CD4-positive, alpha-beta T cell treated with Interferon gamma for 1 hour (primary cell): ENCODE measurements around the gene STAU1.
"Not testable (repeated sequence)": the region's sequence is repeated elsewhere in the genome, so short reads cannot be mapped to it uniquely, and the experiment has no call there.

ENCODE experiments used
- DNase-seq: peaks from one replicate; pipeline ENCODE4 v3.0.0-alpha.2; 2020

Gene STAU1

DNA sequence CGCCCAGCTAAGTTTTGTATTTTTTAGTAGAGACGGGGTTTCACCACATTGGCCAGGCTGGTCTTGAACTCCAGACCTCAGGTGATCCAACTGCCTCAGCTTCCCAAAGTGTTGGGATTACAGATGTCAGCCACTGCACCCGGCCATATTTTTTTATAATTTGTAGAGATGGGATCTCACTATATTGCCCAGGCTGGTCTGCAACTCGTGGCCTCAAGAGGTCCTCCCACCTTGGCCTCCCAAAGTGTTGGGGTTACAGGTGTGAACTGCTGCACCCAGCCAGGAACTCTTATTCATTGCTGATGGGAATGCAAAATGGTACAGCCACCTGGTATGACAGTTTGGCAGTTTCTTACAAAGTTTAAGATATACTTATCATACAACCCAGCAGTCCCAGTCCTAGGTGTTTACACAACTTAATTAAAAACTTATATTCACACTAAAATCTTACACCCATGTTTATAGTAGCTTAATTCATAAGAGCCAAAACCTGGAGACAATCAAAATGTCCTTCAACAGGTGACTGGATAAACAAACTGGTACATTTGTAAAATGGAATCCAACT lies 11.7 kb upstream of the STAU1 start:
- no peak for DNase-seq

GRCh38 chr20:49192944-49193518 lies 4.9 kb upstream of the STAU1 start:
- not testable (repeated sequence) for DNase-seq

- DNase-seq = peak; percentile 1
These were observed 744 bp downstream of the STAU1 start for GRCh38 chr20:49187330-49187850.

DNA sequence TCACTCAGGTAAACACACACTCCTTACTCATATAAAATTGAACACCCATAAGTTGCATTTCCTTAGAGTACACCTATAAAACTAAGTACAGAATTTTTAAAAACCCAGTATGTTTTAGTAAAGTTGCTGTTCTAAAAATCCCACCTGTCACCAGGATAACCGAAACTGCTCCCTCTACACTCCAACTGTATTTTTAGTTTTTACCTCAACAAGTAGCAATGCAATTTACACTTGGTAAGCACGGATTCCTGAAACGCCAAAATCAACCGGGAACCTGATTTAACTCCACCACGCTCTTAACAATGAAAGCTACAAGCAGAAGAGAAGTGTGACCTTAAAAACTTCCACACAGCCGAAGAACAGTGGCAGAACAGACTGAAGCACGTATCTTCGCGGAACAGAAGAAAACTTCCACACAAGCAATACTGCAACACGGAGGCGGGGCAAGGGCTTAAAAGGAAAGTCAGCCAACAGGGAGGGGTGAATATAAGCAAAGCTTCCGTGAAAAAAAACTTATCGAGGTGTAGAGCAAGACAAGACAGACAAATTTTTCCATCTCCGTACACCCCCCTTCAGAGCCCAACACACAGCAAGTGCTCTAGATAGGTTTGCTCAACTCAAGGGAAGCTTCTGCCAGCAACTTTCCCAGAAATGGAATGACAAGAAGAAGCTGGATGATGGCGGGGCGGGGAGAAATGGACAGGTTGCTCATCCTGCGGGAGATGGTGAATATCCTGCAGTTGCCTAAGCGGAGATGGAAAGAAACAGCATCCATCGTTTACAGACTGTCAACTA lies 1.4 kb downstream of the STAU1 start:
- peak; percentile 54 for DNase-seq

- DNase-seq = no peak
These were observed 2.9 kb downstream of the STAU1 start for GRCh38 chr20:49185071-49185761.

- no peak for DNase-seq
These were observed 3.5 kb downstream of the STAU1 start for GRCh38 chr20:49184691-49185070.

- not testable (repeated sequence) for DNase-seq
These were observed 4.0 kb downstream of the STAU1 start for GRCh38 chr20:49184084-49184501.

DNA sequence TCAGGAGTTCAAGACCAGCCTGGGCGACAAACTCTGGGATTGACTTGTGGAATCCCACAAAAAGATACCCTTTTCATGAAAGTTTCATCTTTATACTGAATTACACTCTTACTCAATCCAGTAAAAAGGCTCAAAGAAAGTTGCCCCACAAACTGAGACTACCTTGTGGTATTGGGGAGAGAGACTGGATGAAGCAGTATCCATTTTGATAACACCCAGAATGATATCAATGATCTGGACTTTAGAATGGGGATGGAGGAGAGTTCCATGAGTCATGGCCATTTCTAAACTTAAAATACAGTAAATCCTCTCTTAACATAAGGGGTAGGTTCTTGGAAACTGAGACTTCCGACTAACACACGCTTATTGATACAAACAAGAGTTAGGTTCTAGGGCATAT lies 4.7 kb downstream of the STAU1 start:
- DNase-seq = no peak

DNA sequence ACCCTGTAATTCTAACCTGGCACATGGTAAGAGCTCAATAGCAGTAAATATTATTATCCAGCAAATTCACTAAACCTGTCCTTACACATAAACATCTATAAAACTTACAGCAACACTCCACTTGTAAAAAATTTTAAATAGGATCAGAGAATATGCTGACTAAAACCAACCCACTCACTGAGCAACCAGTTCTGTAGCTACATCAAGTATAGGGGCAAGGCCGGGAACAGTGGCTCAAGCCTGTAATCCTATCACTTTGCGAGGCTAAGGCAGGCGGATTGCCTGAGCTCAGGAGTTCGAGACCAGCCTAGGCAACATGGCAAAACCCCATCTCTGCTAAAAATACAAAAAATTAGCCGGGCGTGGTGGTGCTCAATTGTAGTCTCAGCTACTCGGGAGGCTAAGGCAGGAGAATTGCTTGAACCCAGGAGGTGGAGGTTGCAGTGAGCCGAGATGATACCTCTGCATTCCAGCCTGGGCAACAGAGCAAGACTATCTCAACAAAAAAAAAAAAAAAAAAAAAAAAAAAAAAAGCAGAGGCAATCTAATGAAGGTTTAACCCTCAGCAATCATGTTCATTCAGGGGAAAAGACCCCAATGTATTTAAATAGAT lies 6.8 kb downstream of the STAU1 start:
- DNase-seq = no peak

- DNase-seq = no peak
These were observed 8.5 kb downstream of the STAU1 start for GRCh38 chr20:49179368-49180277.

DNA sequence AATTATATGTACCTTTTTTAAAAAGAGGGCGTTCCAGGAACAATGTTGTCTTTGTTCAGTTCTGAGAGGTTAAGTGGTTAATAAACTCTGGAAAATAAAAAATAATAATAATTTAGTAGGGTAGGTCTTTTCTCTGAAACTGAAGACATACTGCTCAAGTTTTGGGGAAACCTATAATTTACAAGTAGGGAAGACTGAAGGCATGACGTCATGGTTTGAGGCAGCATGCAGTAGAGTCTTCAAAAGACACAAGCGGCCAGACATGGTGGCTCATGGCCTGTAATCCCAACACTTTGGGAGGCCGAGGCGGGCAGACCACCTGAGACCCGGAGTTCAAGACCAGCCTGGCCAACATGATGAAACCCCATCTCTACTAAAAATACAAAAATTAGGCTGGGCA lies 14.0 kb downstream of the STAU1 start:
- DNase-seq = no peak

DNA sequence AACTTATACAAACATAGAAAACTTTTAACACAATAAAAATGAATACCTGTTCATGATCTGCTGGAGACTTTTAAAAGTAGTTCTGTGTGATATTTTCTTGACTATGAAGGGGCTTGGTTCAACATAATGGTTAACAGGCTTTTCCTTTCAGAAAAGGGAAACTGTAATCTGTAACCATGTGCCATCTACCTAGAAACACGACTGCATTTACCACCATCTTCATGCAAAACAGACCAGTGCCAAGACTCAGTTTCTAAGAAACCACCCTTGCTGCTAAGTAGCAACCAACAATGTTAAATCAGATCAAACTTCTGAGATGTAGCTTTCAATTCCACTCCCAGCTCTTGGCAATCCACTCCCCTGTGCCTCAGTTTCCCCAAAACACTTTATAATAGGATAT lies 15.7 kb downstream of the STAU1 start:
- no peak for DNase-seq

GRCh38 chr20:49171909-49172308 lies 16.2 kb downstream of the STAU1 start:
- no peak for DNase-seq

DNA sequence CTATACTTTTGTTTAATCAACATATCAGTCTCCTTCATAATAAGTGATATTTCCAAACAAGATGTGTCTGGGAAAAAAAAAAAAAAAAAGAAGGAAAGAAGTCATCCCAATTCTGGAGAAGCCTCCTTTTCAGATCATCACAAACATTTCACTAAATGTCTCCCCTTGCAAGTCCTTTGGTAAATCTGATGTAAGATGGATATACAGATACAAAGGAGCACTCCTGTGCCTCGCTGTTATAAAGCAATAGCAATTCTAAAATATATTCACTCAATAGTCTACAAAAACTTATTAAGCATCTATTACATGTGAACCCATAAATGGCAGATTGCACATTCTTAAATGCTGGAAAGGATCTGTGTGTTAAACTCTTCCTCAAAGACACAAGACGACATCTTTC lies 17.4 kb downstream of the STAU1 start:
- DNase-seq = no peak

DNA sequence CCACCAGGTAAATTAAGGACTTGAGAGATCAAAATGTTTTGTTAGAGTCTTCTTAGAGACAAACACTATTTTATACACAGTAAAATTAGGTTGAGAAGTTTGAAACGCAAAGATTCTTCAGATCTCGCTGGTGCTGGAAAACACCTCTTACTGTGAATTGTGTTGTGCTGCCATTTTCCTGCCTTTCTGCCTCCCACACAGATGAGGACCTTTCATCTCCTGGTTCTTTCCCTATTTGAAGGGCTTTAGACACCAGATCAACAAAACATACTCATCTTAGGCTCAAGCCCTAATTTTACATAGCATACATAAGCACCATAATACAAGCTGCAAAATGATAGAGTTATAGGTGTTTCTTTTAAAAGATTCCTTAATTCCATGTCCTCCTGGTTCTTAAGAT lies 18.6 kb downstream of the STAU1 start:
- no peak for DNase-seq

- DNase-seq = not testable (repeated sequence)
These were observed 19.3 kb downstream of the STAU1 start for GRCh38 chr20:49168864-49169263.

GRCh38 chr20:49167811-49168507 lies 20.2 kb downstream of the STAU1 start:
- DNase-seq = no peak

DNA sequence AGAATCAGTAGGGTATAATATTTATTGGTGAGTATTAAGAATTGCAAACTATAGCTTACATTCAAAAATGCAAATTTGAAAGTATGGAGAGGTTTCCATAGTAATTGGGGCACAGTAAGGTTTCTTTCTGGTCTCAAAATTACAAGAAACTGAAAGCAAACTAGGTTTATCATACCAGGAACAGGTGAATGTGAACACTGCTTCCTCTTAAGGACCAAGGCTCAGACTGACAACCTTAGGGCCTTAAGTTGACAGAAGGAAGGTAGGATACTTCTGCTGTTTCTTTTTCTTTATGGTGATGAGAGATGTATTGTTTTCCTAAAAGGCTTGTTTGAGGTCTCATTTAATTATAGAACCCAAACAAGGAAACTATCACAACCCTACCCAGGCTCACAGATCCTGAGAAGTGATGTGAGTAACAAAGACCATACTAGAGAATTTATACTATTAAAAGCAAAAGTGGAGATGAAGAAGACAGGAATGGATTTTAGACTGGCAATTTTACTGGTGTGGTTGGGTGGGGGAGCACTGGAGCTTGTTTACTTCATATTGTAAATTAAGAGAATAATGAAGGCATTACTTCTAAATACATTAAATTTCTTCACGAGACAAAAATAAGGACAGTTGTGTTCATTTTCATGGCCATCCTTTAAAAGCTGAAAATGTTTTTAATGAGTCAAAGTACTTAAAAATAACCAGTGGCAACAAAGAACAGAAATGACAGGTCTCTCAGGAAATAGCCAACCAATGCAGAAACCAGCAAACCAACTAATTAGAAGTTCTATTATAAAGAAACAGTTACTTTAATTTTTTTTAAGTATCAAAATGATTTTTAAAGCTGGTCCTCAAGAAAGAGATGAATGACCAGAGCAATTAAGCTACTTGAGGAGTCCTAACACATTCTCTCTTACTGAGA lies 21.3 kb downstream of the STAU1 start:
- no peak for DNase-seq

- DNase-seq = no peak
These were observed 22.5 kb downstream of the STAU1 start for GRCh38 chr20:49165611-49166010.

DNA sequence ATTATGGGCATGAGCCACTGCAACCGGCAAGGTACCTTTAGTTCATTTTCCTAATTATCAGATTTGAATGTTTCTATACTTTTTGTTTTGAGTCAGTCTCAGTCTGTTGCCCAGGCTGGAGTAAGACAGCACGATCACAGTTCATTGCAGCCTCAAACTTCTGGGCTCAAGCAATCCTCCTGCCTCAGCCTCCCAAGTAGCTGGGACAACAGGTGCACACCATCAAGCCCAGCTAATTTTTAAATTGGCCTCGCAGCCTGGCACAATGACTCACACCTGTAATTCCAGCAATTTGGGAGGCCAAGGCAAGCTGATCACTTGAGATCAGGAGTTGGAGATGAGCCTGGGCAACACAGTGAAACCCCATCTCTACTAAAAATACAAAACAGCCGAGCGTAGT lies 24.4 kb downstream of the STAU1 start:
- DNase-seq = no peak
